ENCODE data around the gene VIPR2. TPM values are rescaled to one million over a fixed set of nuclear protein-coding genes. Genes with fewer than 3 reads are reported as not detected.

The VIPR2 gene
- total RNA-seq, 1 donor from 2014 or later, result 0.92 TPM

- Histone ChIP-seq H3K9me3 (ENCODE audit: low read depth) (no peaks in the 10 kb centered on the region), H3K27ac (peak overlapping the region; percentile 97), H3K36me3 (no peaks in the 10 kb centered on the region), H3F3A (ENCODE audit: low read depth) (peaks cover 34% of the 10 kb centered on the region), H3K4me2 (peak overlapping the region; percentile 56), H3K27me3 (no peaks in the 10 kb centered on the region), H2AFZ (replicated peaks) (no peak overlapping the region), H3K4me3 (no peak overlapping the region), H4K20me1 (ENCODE audit: low read depth) (no peaks in the 10 kb centered on the region), H3K79me2 (ENCODE audit: low read depth) (no peaks in the 10 kb centered on the region), H3K4me1 (peaks cover 52% of the 10 kb centered on the region), H3K9ac (no peak overlapping the region)
- peak; percentile 93 for DNase-seq (ENCODE audit: low spot score)
- H3K9me3 Mint-ChIP-seq, result no peaks in the 10 kb centered on the region
- TF ChIP-seq CTCF (IDR thresholded peaks at IDR 0.05) (no peak), EZH2 (IDR thresholded peaks at IDR 0.05) (no peak), EZH2phosphoT487 (IDR thresholded peaks at IDR 0.05) (no peak)
- H3K36me3 Mint-ChIP-seq, result peaks cover 2% of the 10 kb centered on the region
- peaks cover 57% of the 10 kb centered on the region for H3K4me1 Mint-ChIP-seq
- peak overlapping the region; percentile 65 for H3K4me3 Mint-ChIP-seq
- H3K27me3 Mint-ChIP-seq (ENCODE audit: insufficient read depth, low read depth), result peaks cover 14% of the 10 kb centered on the region
- H3K27ac Mint-ChIP-seq, result peak overlapping the region; percentile 97
Observed at GRCh38 chr7:159026271-159027055, 118.2 kb downstream of the VIPR2 start.

- H3K9me3 Mint-ChIP-seq, result no peaks in the 10 kb centered on the region
- TF ChIP-seq EZH2phosphoT487 (IDR thresholded peaks at IDR 0.05) (no peak), EZH2 (IDR thresholded peaks at IDR 0.05) (no peak), CTCF (IDR thresholded peaks at IDR 0.05) (no peak)
- H4K20me1 ChIP-seq (ENCODE audit: low read depth), result no peaks in the 10 kb centered on the region
Observed at GRCh38 chr7:159025161-159025779, 119.4 kb downstream of the VIPR2 start.

GRCh38 chr7:159024280-159024951, 120.3 kb downstream of the VIPR2 start:
- no peak overlapping the region for H2AFZ ChIP-seq (replicated peaks)
- Mint-ChIP-seq H3K27me3 (ENCODE audit: insufficient read depth, low read depth) (peaks cover 14% of the 10 kb centered on the region), H3K4me1 (peaks cover 61% of the 10 kb centered on the region), H3K36me3 (peaks cover 2% of the 10 kb centered on the region), H3K27ac (no peak overlapping the region), H3K4me3 (no peak overlapping the region), H3K9me3 (no peaks in the 10 kb centered on the region)
- no peaks in the 10 kb centered on the region for H3K79me2 ChIP-seq (ENCODE audit: low read depth)
- no peak for DNase-seq (ENCODE audit: low spot score)
- H3K36me3 ChIP-seq, result no peaks in the 10 kb centered on the region
- H3K9ac ChIP-seq, result no peak overlapping the region
- no peak overlapping the region for H3K27ac ChIP-seq
- H3K4me2 ChIP-seq, result no peak overlapping the region
- no peaks in the 10 kb centered on the region for H3K9me3 ChIP-seq (ENCODE audit: low read depth)
- peaks cover 53% of the 10 kb centered on the region for H3K4me1 ChIP-seq
- no peak overlapping the region for H3K4me3 ChIP-seq
- TF ChIP-seq EZH2 (IDR thresholded peaks at IDR 0.05) (no peak), CTCF (IDR thresholded peaks at IDR 0.05) (no peak), EZH2phosphoT487 (IDR thresholded peaks at IDR 0.05) (no peak)
- H4K20me1 ChIP-seq (ENCODE audit: low read depth), result no peaks in the 10 kb centered on the region
- H3K27me3 ChIP-seq, result no peaks in the 10 kb centered on the region
- H3F3A ChIP-seq (ENCODE audit: low read depth), result peaks cover 34% of the 10 kb centered on the region

More at GRCh38 chr7:159025161-159025779, 119.4 kb downstream of the VIPR2 start:
- peaks cover 14% of the 10 kb centered on the region for H3K27me3 Mint-ChIP-seq (ENCODE audit: insufficient read depth, low read depth)
- Histone ChIP-seq H3K27me3 (no peaks in the 10 kb centered on the region), H3K36me3 (no peaks in the 10 kb centered on the region), H2AFZ (replicated peaks) (no peak overlapping the region), H3F3A (ENCODE audit: low read depth) (peaks cover 34% of the 10 kb centered on the region), H3K27ac (peak overlapping the region; percentile 97), H3K4me2 (peak overlapping the region; percentile 56), H3K4me1 (peaks cover 53% of the 10 kb centered on the region), H3K79me2 (ENCODE audit: low read depth) (no peaks in the 10 kb centered on the region), H3K4me3 (no peak overlapping the region), H3K9ac (no peak overlapping the region), H3K9me3 (ENCODE audit: low read depth) (no peaks in the 10 kb centered on the region)
- peaks cover 60% of the 10 kb centered on the region for H3K4me1 Mint-ChIP-seq
- H3K4me3 Mint-ChIP-seq, result no peak overlapping the region
- DNase-seq (ENCODE audit: low spot score), result no peak
- H3K27ac Mint-ChIP-seq, result peak overlapping the region; percentile 91
- peaks cover 2% of the 10 kb centered on the region for H3K36me3 Mint-ChIP-seq
